Measurements from ENCODE around the gene CD6.

CD6 gene

GRCh38 chr11:61011950-61012736 is 40.7 kb downstream of the CD6 start:
- no peak for DNase-seq

GRCh38 chr11:61012737-61013215 is 41.3 kb downstream of the CD6 start:
- DNase-seq, result no peak

GRCh38 chr11:61018059-61018458 is 46.6 kb downstream of the CD6 start:
- DNase-seq, result no peak

GRCh38 chr11:61019037-61019831 is 47.8 kb downstream of the CD6 start:
- no peak for DNase-seq

- no peak for DNase-seq
Measured at GRCh38 chr11:61019832-61020405, 48.4 kb downstream of the CD6 start.

- no peak for DNase-seq
Measured at GRCh38 chr11:61020551-61021235, 49.2 kb downstream of the CD6 start.

- no peak for DNase-seq
Measured at GRCh38 chr11:61021661-61022212, 50.3 kb downstream of the CD6 start.

GRCh38 chr11:61022311-61023085 is 51.0 kb downstream of the CD6 start:
- DNase-seq, result no peak

GRCh38 chr11:61023086-61023965 is 51.8 kb downstream of the CD6 start:
- peak; percentile 85 for DNase-seq

- no peak for DNase-seq
Measured at GRCh38 chr11:61023966-61024295, 52.5 kb downstream of the CD6 start.

GRCh38 chr11:61024938-61025820 is 53.7 kb downstream of the CD6 start:
- DNase-seq, result no peak

GRCh38 chr11:61025821-61026120 is 54.3 kb downstream of the CD6 start:
- no peak for DNase-seq

GRCh38 chr11:61026121-61027031 is 54.9 kb downstream of the CD6 start:
- no peak for DNase-seq

- DNase-seq, result no peak
Measured at GRCh38 chr11:61027141-61027840, 55.8 kb downstream of the CD6 start.

GRCh38 chr11:61028135-61028729 is 56.8 kb downstream of the CD6 start:
- peak; percentile 84 for DNase-seq

GRCh38 chr11:61032824-61033223 is 61.3 kb downstream of the CD6 start:
- DNase-seq, result no peak

GRCh38 chr11:61033417-61033816 is 61.9 kb downstream of the CD6 start:
- no peak for DNase-seq

GRCh38 chr11:61034111-61034510 is 62.6 kb downstream of the CD6 start:
- DNase-seq, result no peak

All from NCI-H345 (cell line).